AG08396 (cell line): ENCODE data around the gene BEAN1.

ENCODE experiments used
- DNase-seq: peaks from one replicate; pipeline ENCODE4 v3.0.0; 2012; ENCODE audit warnings: low spot score, mixed read lengths

BEAN1 gene, protein sequence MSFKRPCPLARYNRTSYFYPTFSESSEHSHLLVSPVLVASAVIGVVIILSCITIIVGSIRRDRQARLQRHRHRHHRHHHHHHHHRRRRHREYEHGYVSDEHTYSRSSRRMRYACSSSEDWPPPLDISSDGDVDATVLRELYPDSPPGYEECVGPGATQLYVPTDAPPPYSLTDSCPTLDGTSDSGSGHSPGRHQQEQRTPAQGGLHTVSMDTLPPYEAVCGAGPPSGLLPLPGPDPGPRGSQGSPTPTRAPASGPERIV

GRCh38 chr16:66427036-66427860 is at the start of gene BEAN1:
Gene BEAN1 (plus strand): TSS chr16:66427295. CDS start chr16:66437677, 10,382 bp downstream.
- DNase-seq, result peak; percentile 66

GRCh38 chr16:66377324-66377723 is 49.8 kb upstream of the BEAN1 start:
- no peak for DNase-seq

GRCh38 chr16:66378741-66379570 is 48.1 kb upstream of the BEAN1 start:
- DNase-seq, result no peak

DNA sequence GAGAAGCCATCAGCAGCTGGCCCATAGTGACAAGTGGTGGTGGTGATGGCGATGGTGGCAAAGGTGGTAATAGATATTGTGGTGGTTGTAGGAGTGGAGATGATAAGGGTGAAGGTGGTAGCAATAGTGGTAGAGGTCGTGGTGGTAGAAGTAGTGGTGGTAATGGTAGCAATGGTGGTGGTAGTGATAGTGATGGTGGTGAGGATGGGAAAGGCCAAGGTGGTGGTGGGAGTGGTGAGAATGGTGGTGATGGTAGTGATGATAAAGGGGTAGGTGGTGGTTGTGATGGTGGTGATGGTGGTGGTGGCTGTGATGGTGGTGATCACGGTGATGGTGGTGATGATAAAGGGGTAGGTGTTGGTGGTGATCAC is 47.5 kb upstream of the BEAN1 start:
- no peak for DNase-seq

GRCh38 chr16:66380421-66380820 is 46.7 kb upstream of the BEAN1 start:
- DNase-seq, result no peak

- DNase-seq, result no peak
These were observed 45.4 kb upstream of the BEAN1 start for GRCh38 chr16:66381585-66382170.

DNA sequence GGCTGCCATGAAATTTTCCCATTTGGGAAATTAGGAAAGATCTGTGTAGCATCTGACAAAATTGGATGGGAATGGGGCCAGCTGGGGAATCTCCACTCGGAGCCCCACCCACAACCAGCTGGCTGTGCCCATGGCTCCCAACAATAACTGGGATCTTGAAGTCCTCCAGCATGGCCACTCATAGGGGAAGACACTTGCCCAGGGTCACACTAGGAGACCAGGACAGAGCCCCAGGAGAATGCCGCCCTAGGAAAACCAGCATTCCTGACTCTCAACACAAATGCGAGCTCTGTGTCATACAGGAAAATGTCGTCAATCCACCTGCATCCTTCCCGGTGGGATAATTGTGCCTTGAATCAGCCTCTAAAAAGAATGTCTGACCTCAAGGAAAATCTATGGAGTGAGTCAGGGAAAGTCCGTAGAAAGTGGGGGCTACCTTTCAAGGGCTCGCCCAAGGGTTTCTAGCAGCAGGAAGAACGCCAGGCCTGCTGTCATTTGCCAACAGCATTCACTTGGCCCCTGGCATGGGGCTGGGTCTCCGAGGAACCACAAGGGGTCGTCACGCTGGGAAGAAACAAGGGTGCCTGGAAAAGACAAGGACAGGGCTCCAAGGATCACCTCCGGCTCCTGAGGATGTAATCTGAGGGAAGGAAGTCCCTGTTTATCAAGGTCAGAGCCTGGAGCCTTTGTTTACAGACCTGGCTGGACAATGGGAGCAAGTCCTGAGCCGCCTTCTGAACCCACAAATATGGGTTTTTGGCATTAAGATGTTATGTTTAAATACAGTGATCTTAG is 44.7 kb upstream of the BEAN1 start:
- no peak for DNase-seq

GRCh38 chr16:66382966-66383299 is 44.2 kb upstream of the BEAN1 start:
- DNase-seq, result peak; percentile 60

GRCh38 chr16:66383551-66383950 is 43.5 kb upstream of the BEAN1 start:
- no peak for DNase-seq

DNA sequence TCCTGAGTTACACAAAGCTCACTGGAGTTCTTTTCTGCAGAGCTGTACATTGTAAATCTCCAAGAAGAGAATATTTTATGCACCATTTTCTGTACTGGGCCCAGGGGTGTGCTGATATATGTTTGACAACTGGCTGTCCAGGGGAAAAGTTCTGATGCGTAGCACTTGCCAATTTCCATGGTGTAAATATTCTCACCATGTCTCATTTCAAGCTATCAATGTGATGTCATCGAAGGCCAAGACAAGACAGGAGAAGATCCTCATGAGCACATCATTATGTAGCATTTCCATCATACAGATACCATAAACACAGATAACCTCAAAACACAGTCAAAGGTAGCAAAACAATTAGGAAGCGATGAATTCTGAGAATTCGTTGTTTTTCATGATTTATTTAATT is 41.7 kb upstream of the BEAN1 start:
- no peak for DNase-seq

GRCh38 chr16:66386629-66387622 is 40.2 kb upstream of the BEAN1 start:
- DNase-seq, result no peak

- no peak for DNase-seq
These were observed 39.2 kb upstream of the BEAN1 start for GRCh38 chr16:66387817-66388332.

- no peak for DNase-seq
These were observed 38.5 kb upstream of the BEAN1 start for GRCh38 chr16:66388350-66389139.

DNA sequence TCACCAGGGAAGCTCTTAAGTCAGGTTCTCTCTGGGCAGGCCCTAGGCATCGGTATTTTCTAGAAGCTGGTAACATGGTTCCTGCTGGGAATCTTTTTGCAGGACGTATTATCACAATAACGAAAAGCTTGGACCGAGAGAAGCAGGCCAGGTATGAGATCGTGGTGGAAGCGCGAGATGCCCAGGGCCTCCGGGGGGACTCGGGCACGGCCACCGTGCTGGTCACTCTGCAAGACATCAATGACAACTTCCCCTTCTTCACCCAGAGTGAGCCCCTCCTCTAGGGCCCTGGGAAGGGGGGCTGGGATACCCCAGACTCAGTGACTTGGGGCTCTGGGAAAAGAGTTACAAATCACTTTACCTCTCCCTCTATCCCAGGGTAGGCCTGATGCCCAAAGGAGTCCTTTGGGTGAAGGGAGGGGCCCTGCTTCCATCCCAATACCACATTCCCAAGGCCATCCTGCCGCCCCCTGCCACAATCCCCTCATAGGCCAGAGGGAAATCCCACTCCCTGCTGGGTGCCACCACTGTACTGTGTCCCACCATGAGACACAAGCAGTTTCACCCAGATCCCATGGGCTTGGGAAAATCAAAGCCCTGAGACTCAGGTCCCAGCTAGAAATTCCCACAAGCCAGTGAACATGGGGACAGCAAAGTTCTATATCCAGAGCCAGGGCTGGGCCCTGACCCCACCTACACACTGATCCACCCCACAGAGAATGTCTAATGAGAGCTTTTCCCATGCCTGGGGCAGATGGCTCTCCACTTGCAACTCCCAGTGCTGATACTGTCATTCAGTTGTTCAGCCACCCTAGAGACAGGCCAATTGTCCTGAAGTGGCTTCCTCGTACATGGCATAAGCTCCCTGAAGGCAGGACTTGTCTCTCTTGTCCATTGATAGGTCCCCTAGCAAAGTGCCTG is 37.6 kb upstream of the BEAN1 start:
- DNase-seq, result no peak

- no peak for DNase-seq
These were observed 36.6 kb upstream of the BEAN1 start for GRCh38 chr16:66390346-66391108.

- no peak for DNase-seq
These were observed 35.1 kb upstream of the BEAN1 start for GRCh38 chr16:66391726-66392670.
